ENCODE data around the gene UPF1. TPM values are rescaled to one million over a fixed set of nuclear protein-coding genes. Genes with fewer than 3 reads are reported as not detected.

Gene UPF1
- total and polyA plus RNA-seq, 3 experiments from 2014 or later, result 24.6 to 97.2 (median 96.8) TPM

DNA sequence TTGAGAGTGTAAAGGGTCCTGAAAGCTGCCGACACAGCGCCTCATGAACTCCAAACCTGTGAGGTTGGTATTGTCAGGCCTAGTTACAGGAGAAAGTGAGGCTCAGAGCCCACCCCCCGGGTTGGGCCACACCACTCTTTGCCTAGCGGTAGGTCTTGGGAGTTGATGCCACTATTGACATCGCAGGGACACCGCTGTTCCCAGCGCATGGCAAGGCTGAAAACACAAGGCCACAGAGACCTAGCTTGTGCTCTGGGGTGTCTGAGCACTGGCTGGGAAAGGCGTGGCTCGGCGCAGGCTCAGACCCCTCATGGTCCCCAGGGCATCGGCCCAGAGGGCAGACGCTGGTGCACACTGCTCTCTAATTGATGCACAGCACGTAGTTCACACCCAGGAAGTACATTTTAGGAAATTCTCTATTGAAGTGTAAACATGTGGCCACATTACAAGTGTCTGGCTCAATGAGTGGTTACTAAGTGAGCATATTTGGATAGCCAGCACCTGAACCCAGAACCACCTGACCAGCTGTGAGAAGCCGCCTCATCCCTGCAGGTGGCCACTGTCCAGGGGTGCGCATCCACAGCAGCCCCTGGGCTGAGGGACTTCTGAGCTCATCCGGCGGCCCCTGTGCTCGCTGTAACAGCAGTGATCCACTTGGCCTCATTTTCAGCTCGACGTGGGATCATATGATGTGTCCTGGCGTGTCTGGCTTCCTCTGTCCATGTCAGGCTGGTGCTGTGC lies 27.3 kb downstream of the UPF1 start:
- DNase-seq, result no peak
- Mint-ChIP-seq H3K9me3 (no peaks in the 10 kb centered on the region), H3K4me3 (no peak overlapping the region), H3K4me1 (peaks cover 0 to 5% (median 2%) of the 10 kb centered on the region in 3 donors), H3K27me3 (no peaks in the 10 kb centered on the region), H3K27ac (peak overlapping the region in 1 of 8 donors; percentile 17), H3K36me3 (peaks cover 2 to 97% (median 4%) of the 10 kb centered on the region in 3 donors)
- CTCF ChIA-PET, result interaction anchor here (2.0 to 2.1 kb wide), 2 partner anchors 12 to 339 kb away, joined by 6 to 7 read pairs; partner anchors contain the start of gene ELL
- POLR2A ChIA-PET, result interaction anchor here (0.6 kb wide), 1 partner anchor 11 kb away, joined by 3 read pairs; no protein-coding TSS in a partner anchor
- Histone ChIP-seq H3K36me3 (ENCODE audit: insufficient read depth, low read length) (peaks cover 75% of the 10 kb centered on the region), H3K4me1 (ENCODE audit: insufficient read depth, low read length) (no peaks in the 10 kb centered on the region), H3K27me3 (ENCODE audit: insufficient read depth, low read length, poor library complexity, severe bottlenecking) (no peaks in the 10 kb centered on the region), H3K27ac (ENCODE audit: low read depth, low read length) (no peak overlapping the region), H3K9me3 (ENCODE audit: low read length) (no peaks in the 10 kb centered on the region), H3K4me3 (ENCODE audit: low read length) (no peak overlapping the region)

- POLR2A ChIA-PET, result no interaction called here
- H3K27ac Mint-ChIP-seq, result no peak overlapping the region
- Histone ChIP-seq H3K36me3 (ENCODE audit: insufficient read depth, low read length) (peaks cover 71% of the 10 kb centered on the region), H3K9me3 (ENCODE audit: low read length) (no peaks in the 10 kb centered on the region), H3K4me3 (ENCODE audit: low read length) (no peak overlapping the region), H3K27me3 (ENCODE audit: insufficient read depth, low read length, poor library complexity, severe bottlenecking) (no peaks in the 10 kb centered on the region), H3K4me1 (ENCODE audit: insufficient read depth, low read length) (no peaks in the 10 kb centered on the region), H3K27ac (ENCODE audit: low read depth, low read length) (no peak overlapping the region)
- no peaks in the 10 kb centered on the region for H3K9me3 Mint-ChIP-seq
- CTCF ChIA-PET, result interaction anchor here (0.8 to 2.1 kb wide), 3 partner anchors 12 to 339 kb away, joined by 3 to 7 read pairs (median 6); partner anchors contain the start of gene ELL
- peaks cover 4 to 96% (median 4%) of the 10 kb centered on the region in 3 donors for H3K36me3 Mint-ChIP-seq
- H3K27me3 Mint-ChIP-seq, result no peaks in the 10 kb centered on the region
- peaks cover 0 to 5% (median 2%) of the 10 kb centered on the region in 3 donors for H3K4me1 Mint-ChIP-seq
- DNase-seq, result no peak
- H3K4me3 Mint-ChIP-seq, result no peak overlapping the region
Observed at GRCh38 chr19:18859676-18860301, 28.0 kb downstream of the UPF1 start.

GRCh38 chr19:18860302-18860700 lies 28.5 kb downstream of the UPF1 start:
- Mint-ChIP-seq H3K4me3 (no peak overlapping the region), H3K27ac (peak overlapping the region in 1 of 8 donors; percentile 69), H3K27me3 (no peaks in the 10 kb centered on the region), H3K36me3 (peaks cover 3 to 96% (median 4%) of the 10 kb centered on the region in 3 donors), H3K4me1 (peaks cover 0 to 5% (median 2%) of the 10 kb centered on the region in 3 donors), H3K9me3 (no peaks in the 10 kb centered on the region)
- no peak overlapping the region for H3K4me3 ChIP-seq (ENCODE audit: low read length)
- no peak for DNase-seq
- CTCF ChIA-PET, result interaction anchor here (0.8 to 2.1 kb wide), 3 partner anchors 13 to 340 kb away, joined by 3 to 7 read pairs (median 6); partner anchors contain the start of gene ELL
- no peaks in the 10 kb centered on the region for H3K9me3 ChIP-seq (ENCODE audit: low read length)
- no peaks in the 10 kb centered on the region for H3K4me1 ChIP-seq (ENCODE audit: insufficient read depth, low read length)
- no peak overlapping the region for H3K27ac ChIP-seq (ENCODE audit: low read depth, low read length)
- POLR2A ChIA-PET, result no interaction called here
- H3K36me3 ChIP-seq (ENCODE audit: insufficient read depth, low read length), result peaks cover 66% of the 10 kb centered on the region
- H3K27me3 ChIP-seq (ENCODE audit: insufficient read depth, low read length, poor library complexity, severe bottlenecking), result no peaks in the 10 kb centered on the region

- H3K27me3 Mint-ChIP-seq, result no peaks in the 10 kb centered on the region
- peaks cover 2 to 96% (median 4%) of the 10 kb centered on the region in 3 donors for H3K36me3 Mint-ChIP-seq
- H3K4me3 Mint-ChIP-seq, result no peak overlapping the region
- ChIA-PET POLR2A (no interaction called here), CTCF (interaction anchor here (0.8 to 2.1 kb wide), 2 partner anchors 34 to 340 kb away, joined by 3 to 6 read pairs; partner anchors contain the start of gene ELL)
- H3K4me1 Mint-ChIP-seq, result peaks cover 0 to 5% (median 2%) of the 10 kb centered on the region in 3 donors
- no peak overlapping the region for H3K27ac ChIP-seq (ENCODE audit: low read depth, low read length)
- no peaks in the 10 kb centered on the region for H3K4me1 ChIP-seq (ENCODE audit: insufficient read depth, low read length)
- peaks cover 63% of the 10 kb centered on the region for H3K36me3 ChIP-seq (ENCODE audit: insufficient read depth, low read length)
- no peak overlapping the region for H3K4me3 ChIP-seq (ENCODE audit: low read length)
- DNase-seq, result no peak
- H3K27ac Mint-ChIP-seq, result peak overlapping the region in 1 of 8 donors; percentile 69
- no peaks in the 10 kb centered on the region for H3K27me3 ChIP-seq (ENCODE audit: insufficient read depth, low read length, poor library complexity, severe bottlenecking)
- no peaks in the 10 kb centered on the region for H3K9me3 ChIP-seq (ENCODE audit: low read length)
- no peaks in the 10 kb centered on the region for H3K9me3 Mint-ChIP-seq
Observed at GRCh38 chr19:18860725-18861124, 29.0 kb downstream of the UPF1 start.

DNA sequence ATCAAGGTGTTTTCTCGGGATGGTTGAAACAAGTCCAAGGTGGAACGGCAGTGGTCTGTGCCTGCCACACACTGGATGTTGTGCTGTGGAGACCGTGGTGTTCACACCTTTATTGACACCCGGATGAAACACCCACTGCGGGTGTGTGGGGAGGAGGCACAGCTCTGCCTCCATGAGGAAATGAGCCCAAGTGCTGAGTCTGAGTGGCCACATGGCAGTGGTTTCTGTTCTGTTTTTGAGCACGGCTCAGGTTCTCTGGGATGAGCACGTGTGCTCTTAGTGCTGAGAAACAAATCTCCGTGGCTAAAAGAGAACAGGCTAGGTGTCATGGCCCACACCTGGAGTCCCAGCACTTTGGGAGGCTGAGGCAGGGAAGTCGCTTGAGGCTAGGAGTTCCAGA lies 29.5 kb downstream of the UPF1 start:
- H3K4me3 ChIP-seq (ENCODE audit: low read length), result no peak overlapping the region
- ChIA-PET CTCF (no interaction called here), POLR2A (no interaction called here)
- DNase-seq, result no peak
- peaks cover 4 to 96% (median 5%) of the 10 kb centered on the region in 3 donors for H3K36me3 Mint-ChIP-seq
- peaks cover 62% of the 10 kb centered on the region for H3K36me3 ChIP-seq (ENCODE audit: insufficient read depth, low read length)
- H3K27ac Mint-ChIP-seq, result peak overlapping the region in 2 of 8 donors; percentile 69 to 70
- no peaks in the 10 kb centered on the region for H3K9me3 Mint-ChIP-seq
- peaks cover 0 to 5% (median 2%) of the 10 kb centered on the region in 3 donors for H3K4me1 Mint-ChIP-seq
- H3K9me3 ChIP-seq (ENCODE audit: low read length), result no peaks in the 10 kb centered on the region
- no peak overlapping the region for H3K27ac ChIP-seq (ENCODE audit: low read depth, low read length)
- no peaks in the 10 kb centered on the region for H3K4me1 ChIP-seq (ENCODE audit: insufficient read depth, low read length)
- H3K27me3 ChIP-seq (ENCODE audit: insufficient read depth, low read length, poor library complexity, severe bottlenecking), result no peaks in the 10 kb centered on the region
- no peaks in the 10 kb centered on the region for H3K27me3 Mint-ChIP-seq
- no peak overlapping the region for H3K4me3 Mint-ChIP-seq

GRCh38 chr19:18861917-18862316 lies 30.2 kb downstream of the UPF1 start:
- Histone ChIP-seq H3K27ac (ENCODE audit: low read depth, low read length) (no peak overlapping the region), H3K4me1 (ENCODE audit: insufficient read depth, low read length) (no peaks in the 10 kb centered on the region), H3K27me3 (ENCODE audit: insufficient read depth, low read length, poor library complexity, severe bottlenecking) (no peaks in the 10 kb centered on the region), H3K4me3 (ENCODE audit: low read length) (no peak overlapping the region), H3K36me3 (ENCODE audit: insufficient read depth, low read length) (peaks cover 59% of the 10 kb centered on the region), H3K9me3 (ENCODE audit: low read length) (no peaks in the 10 kb centered on the region)
- Mint-ChIP-seq H3K27me3 (no peaks in the 10 kb centered on the region), H3K36me3 (peaks cover 4 to 94% (median 7%) of the 10 kb centered on the region in 3 donors), H3K27ac (peak overlapping the region in 1 of 8 donors; percentile 36), H3K4me3 (no peak overlapping the region), H3K4me1 (peaks cover 3 to 7% (median 4%) of the 10 kb centered on the region in 3 donors), H3K9me3 (no peaks in the 10 kb centered on the region)
- ChIA-PET POLR2A (no interaction called here), CTCF (no interaction called here)
- no peak for DNase-seq

DNA sequence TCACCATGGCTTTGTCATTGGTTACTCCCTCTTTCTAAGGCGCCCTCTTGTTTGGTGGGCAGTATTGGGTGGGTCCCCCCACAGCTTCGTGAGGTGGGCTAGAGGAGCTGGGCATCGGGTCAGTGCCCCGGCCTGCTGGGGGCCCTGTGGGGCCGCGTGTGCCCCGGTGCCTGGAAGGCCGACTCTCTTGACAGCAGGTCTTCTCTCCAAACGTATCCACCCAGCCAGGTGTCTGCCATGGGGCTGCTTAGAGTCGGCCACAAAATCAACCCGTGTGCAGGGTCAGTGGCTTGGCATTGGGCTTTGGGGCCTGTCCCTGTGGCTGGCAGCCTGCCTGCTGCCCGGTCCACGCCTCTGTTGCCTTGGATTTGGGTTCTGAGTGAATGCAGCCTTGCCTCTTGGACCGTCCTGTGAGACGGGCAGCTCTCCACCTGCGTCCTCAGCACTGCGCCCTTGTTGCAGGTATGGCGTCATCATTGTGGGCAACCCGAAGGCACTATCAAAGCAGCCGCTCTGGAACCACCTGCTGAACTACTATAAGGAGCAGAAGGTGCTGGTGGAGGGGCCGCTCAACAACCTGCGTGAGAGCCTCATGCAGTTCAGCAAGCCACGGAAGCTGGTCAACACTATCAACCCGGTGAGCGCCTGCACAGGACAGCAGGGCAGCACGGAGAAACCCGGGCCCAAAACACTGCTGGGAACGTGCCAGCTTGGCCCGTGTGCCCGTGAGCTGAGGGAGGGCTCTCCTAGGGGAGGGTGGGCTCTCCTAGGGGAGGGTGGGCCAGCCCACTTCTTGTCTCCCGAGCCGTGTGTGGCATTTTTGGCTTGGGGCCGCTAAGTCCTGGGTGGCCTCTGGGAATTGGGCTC lies 31.4 kb downstream of the UPF1 start:
- H3K36me3 ChIP-seq (ENCODE audit: insufficient read depth, low read length), result peaks cover 51% of the 10 kb centered on the region
- H3K9me3 Mint-ChIP-seq, result no peaks in the 10 kb centered on the region
- ChIA-PET CTCF (interaction anchor here (1.7 kb wide), 1 partner anchor 19 kb away, joined by 3 read pairs; no protein-coding TSS in a partner anchor), POLR2A (no interaction called here)
- H3K27ac Mint-ChIP-seq, result peak overlapping the region in 1 of 8 donors; percentile 10
- no peak overlapping the region for H3K4me3 ChIP-seq (ENCODE audit: low read length)
- no peaks in the 10 kb centered on the region for H3K4me1 ChIP-seq (ENCODE audit: insufficient read depth, low read length)
- H3K36me3 Mint-ChIP-seq, result peaks cover 4 to 93% (median 10%) of the 10 kb centered on the region in 3 donors
- H3K4me3 Mint-ChIP-seq, result no peak overlapping the region
- peaks cover 4 to 10% (median 6%) of the 10 kb centered on the region in 3 donors for H3K4me1 Mint-ChIP-seq
- no peaks in the 10 kb centered on the region for H3K27me3 ChIP-seq (ENCODE audit: insufficient read depth, low read length, poor library complexity, severe bottlenecking)
- no peaks in the 10 kb centered on the region for H3K9me3 ChIP-seq (ENCODE audit: low read length)
- H3K27ac ChIP-seq (ENCODE audit: low read depth, low read length), result no peak overlapping the region
- no peak for DNase-seq
- H3K27me3 Mint-ChIP-seq, result no peaks in the 10 kb centered on the region
